HS-27A (cell line): ENCODE data around the gene ZFAND2A.

Experiments used
- DNase-seq: peaks from one replicate; pipeline ENCODE4 v3.0.0-alpha.2; 2012; ENCODE audit warnings: low read depth, missing footprints

ZFAND2A gene

DNA sequence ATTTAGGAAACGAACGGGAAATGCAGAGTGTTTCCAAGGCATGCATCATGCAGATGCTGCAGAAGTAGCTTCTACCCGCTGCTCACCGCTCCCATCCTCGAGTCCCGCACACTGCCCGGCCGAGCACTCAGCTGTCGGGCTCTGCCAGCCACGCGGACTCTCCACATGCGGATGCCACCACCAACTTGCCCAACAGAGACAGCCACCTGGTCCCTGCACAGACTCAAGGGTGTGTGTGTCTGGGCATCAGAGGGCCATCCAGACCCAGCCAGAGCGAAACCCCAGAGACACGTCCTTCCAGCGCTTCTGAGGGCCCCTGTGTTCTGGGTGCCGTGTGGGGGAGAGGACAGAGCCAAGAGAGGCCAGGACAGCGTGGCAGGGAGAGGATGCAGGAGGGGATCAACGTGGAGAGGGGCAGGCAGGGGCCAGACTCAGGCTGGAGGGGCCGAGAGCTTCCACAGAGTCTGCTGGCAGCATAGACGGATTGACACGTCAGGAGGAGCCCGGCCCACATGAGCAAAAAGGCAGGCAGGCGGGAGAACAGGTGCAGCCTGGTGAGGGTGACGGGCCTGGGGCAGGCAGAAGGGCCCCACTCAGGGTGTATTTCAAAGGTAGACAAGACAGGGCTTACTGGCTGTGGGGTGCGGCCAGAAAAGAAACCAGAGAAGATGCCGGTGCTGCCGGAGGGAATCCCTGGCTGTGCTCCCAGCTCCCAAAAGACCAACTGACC, 53.8 kb downstream of the ZFAND2A start:
- no peak for DNase-seq

DNA sequence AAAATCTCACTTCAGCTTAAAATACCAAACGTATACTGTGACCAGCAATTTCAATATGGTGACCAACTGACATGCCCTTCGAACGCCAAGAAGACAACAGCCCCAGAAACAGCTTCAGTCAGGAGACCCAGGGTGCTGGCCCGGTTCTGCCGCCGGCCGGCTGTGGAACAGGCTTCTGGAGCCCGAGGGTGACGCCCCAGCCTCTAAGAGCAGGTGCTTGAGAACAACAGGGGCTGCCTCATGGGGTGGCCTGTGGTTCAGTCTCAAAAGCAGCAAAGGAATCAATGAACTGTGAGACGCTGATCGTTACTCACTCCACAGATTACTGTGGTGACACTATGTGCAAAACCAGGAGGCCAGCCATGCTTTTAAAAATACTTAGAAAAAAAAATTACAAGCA, 54.8 kb downstream of the ZFAND2A start:
- no peak for DNase-seq

DNA sequence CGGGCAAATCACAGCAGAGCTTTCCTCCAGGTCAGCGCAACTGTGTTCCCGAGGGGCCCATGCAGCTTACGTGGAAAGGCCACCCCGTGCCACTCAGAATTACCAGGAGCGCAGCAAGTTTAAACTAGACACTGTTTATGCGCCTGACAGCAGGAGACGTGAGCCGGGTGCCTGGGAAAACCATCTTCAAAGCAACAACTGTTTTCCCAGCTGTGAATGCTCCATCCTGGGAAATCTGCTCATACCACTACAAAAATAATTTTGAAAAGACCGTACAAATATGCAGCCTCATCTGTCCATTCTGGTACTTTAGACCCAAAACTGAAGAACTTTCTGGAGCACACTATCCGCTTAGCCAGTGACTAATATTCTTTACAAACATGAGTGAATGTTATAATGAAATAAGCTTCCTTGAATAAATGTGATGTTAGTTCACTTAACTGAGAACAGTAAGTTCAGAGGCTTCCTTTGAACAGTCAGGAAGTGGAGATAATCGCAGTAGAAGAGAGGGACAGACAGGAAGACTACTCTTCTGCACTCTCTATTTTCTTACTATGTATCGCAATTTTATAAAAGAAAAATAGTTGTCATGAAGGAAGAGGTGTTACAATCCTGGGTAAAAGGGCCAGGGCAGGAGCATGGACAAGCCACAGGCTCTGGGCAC, 55.3 kb downstream of the ZFAND2A start:
- DNase-seq: no peak

DNA sequence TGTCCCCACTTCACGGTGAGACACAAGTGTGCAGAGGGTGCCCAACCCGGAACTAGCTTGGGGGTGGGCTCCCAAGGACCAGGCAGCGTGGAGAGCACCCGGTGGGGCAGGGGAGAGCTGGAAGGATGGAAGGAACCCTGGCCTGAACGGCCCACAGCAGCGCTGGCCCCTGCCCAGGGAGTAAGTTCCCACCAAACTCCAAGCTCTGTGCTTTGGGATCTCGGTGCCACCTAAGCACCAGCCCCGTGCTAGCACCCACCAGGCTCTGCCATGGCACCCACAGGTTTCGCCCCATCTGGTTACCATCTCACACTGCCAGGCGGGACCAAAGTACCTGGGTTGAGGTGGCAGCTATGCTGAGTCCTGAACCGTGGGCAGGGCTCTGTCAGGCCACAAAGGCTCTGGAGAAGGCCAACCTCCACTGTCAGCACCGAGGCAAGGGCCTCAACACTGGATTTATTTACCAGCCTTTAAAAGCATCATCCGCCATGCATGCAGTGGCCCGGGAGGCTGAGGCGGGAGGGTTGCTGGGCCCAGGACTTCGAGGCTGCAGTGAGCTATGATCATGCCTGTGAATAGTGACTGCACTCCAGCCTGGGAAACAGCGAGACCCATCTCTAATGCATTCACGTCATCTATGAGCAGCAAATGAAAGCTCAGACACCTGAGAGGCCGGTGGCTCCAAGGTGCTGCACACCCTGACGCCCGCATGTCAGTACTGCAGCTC, 56.0 kb downstream of the ZFAND2A start:
- DNase-seq: no peak

- no peak for DNase-seq
Measured at GRCh38 chr7:1103009-1103788, 56.8 kb downstream of the ZFAND2A start.
